ENCODE results near the gene KDM4B.
A peak's percentile ranks its signal among the peaks of the same experiment; 100 is the strongest.

Gene KDM4B

DNA sequence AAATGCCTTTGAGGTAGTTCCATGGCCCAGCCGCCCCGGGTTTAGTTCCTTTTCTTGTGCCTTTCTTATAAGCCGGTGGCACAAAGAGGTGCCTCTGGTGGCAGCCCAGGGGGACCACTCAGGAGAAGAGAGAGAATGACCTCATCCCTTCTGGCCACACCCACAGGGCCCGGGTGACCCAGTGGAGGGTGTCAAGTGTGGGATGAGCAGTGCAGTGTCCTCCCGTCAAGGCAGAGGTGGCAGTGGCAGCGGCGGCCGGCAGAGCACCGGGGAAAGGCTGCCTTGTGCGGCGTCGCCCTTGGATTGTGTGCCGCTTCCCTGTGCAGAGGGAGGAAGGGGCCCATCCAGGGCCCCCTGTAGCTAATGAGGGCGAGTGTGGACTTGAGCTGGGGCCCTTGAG lies 47.9 kb downstream of the KDM4B start:
- no peak for DNase-seq (ENCODE audit: low read depth)
- Histone ChIP-seq H3K9me3 (ENCODE audit: control insufficient read depth, low read length) (no peaks in the 10 kb centered on the region), H3K36me3 (ENCODE audit: control insufficient read depth, insufficient read depth, low read length, severe bottlenecking) (peaks cover 25% of the 10 kb centered on the region)

DNA sequence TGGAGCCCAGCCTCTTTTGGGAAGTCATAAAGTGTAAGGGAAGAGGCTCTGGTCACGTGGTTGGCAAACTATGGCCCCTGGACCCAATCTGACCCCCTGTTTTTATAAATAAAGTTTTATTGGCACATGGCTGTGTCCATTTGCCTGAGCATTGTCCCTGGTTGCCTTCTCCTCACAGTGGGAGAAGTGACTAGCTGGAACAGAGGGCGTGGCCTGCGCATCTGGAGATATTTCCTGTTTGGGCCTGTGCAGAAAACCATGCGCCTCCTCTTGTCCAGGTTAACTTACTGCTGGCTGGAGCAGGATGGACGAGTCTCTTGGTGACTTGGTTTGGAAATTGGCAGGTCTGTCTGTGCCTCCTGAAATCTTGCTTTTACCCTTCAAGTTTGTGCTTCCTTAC lies 48.3 kb downstream of the KDM4B start:
- Histone ChIP-seq H3K9me3 (ENCODE audit: control insufficient read depth, low read length) (no peaks in the 10 kb centered on the region), H3K27me3 (replicated peaks; ENCODE audit: control insufficient read depth, insufficient read depth, low read length) (no peaks in the 10 kb centered on the region), H3K4me3 (ENCODE audit: low read length) (no peak overlapping the region), H3K4me1 (ENCODE audit: control insufficient read depth, insufficient read depth, low read length) (peaks cover 6% of the 10 kb centered on the region), H3K36me3 (ENCODE audit: control insufficient read depth, insufficient read depth, low read length, severe bottlenecking) (peaks cover 29% of the 10 kb centered on the region), H3K9ac (ENCODE audit: low read length) (no peak overlapping the region)
- DNase-seq (ENCODE audit: low read depth): no peak

More for the DNA sequence above, 47.9 kb downstream of the KDM4B start:
- H3K4me3 ChIP-seq (ENCODE audit: low read length): no peak overlapping the region
- H3K27me3 ChIP-seq (replicated peaks; ENCODE audit: control insufficient read depth, insufficient read depth, low read length): no peaks in the 10 kb centered on the region
- peaks cover 6% of the 10 kb centered on the region for H3K4me1 ChIP-seq (ENCODE audit: control insufficient read depth, insufficient read depth, low read length)
- H3K9ac ChIP-seq (ENCODE audit: low read length): no peak overlapping the region

DNA sequence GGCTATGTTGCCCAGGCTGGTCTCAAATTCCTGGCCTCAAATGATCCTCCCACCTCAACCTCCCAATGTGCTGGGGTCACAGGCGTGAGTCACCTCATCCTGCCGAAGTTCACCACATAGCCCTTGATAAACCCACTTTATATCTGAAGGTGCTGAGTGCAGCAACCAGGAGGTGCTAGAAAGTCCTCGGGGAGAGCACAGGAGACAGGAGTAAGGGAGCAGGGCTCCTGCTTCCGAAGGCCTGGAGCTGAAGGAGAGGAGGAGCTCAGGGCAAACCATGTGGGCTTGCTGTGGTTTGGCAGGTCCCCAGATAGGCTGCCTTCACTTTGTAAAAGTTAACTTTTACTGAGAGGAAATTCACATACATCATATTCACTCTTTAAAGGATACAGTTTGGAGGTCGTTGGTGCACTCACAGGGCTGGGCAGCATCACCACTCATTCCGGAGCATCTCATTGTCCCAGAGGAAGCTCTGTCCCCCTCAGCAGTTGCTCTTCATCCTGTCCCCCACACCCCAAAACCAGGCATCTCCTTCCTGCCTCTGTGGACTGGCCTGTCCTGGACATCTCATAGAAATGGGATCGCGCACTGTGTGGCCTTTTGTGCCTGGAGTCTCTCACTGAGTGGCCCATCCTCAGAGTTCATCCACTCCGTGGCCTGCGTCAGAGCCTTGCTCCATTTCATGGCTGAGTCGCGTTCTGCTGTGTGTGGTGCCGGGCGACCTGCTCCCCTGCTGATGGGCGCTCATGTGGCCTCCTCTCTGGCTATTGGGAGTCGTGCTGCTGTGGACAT lies 49.5 kb downstream of the KDM4B start:
- Histone ChIP-seq H3K4me1 (ENCODE audit: control insufficient read depth, insufficient read depth, low read length) (peaks cover 11% of the 10 kb centered on the region), H3K9ac (ENCODE audit: low read length) (no peak overlapping the region), H3K4me3 (ENCODE audit: low read length) (no peak overlapping the region), H3K27me3 (replicated peaks; ENCODE audit: control insufficient read depth, insufficient read depth, low read length) (no peaks in the 10 kb centered on the region), H3K9me3 (ENCODE audit: control insufficient read depth, low read length) (no peaks in the 10 kb centered on the region), H3K36me3 (ENCODE audit: control insufficient read depth, insufficient read depth, low read length, severe bottlenecking) (peaks cover 30% of the 10 kb centered on the region)
- DNase-seq (ENCODE audit: low read depth): peak; percentile 63

DNA sequence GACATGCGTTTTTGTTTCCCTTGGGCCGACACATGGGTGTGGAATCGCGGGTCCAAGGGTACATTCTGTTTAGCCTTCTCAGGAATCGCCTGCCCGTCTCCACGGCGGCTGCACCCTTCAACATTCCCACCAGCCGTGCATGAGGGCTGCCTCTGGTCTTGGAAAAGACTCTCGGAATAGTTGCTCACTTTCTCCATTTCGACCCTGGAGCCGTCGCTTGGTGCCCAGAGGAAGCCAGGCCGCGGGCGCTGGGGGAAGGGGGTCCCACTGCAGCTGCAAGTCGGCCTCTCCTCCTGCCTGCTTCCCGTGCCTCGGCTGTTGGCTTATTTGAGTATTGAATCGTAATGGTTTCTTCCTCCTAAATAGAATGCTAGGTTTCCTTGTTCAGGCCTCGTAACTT lies 51.5 kb downstream of the KDM4B start:
- Histone ChIP-seq H3K27me3 (replicated peaks; ENCODE audit: control insufficient read depth, insufficient read depth, low read length) (no peaks in the 10 kb centered on the region), H3K36me3 (ENCODE audit: control insufficient read depth, insufficient read depth, low read length, severe bottlenecking) (peaks cover 30% of the 10 kb centered on the region), H3K4me3 (ENCODE audit: low read length) (no peak overlapping the region), H3K9ac (ENCODE audit: low read length) (no peak overlapping the region), H3K9me3 (ENCODE audit: control insufficient read depth, low read length) (no peaks in the 10 kb centered on the region), H3K4me1 (ENCODE audit: control insufficient read depth, insufficient read depth, low read length) (peaks cover 13% of the 10 kb centered on the region)
- DNase-seq (ENCODE audit: low read depth): no peak

DNA sequence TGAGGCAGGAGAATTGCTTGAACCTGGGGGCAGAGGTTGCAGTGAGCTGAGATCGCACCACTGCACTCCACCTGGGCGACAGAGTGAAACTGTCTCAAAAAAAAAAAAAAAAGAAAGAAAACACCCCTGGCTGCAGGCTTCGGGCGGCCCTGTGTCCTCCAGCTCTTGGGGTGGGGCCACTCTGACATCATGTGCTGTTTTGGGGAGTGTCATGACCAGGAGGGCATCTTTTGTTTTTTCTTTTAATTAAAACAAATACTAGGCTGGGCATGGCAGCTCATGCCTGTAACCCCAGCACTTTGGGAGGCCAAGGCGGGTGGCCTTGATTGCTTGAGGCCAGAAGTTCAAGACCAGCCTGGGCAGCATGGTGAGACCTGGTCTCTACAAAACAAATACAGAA lies 52.1 kb downstream of the KDM4B start:
- no peak overlapping the region for H3K9ac ChIP-seq (ENCODE audit: low read length)
- H3K4me1 ChIP-seq (ENCODE audit: control insufficient read depth, insufficient read depth, low read length): peaks cover 13% of the 10 kb centered on the region
- peaks cover 30% of the 10 kb centered on the region for H3K36me3 ChIP-seq (ENCODE audit: control insufficient read depth, insufficient read depth, low read length, severe bottlenecking)
- no peaks in the 10 kb centered on the region for H3K27me3 ChIP-seq (replicated peaks; ENCODE audit: control insufficient read depth, insufficient read depth, low read length)
- DNase-seq (ENCODE audit: low read depth): no peak
- no peak overlapping the region for H3K4me3 ChIP-seq (ENCODE audit: low read length)
- H3K9me3 ChIP-seq (ENCODE audit: control insufficient read depth, low read length): no peaks in the 10 kb centered on the region

DNA sequence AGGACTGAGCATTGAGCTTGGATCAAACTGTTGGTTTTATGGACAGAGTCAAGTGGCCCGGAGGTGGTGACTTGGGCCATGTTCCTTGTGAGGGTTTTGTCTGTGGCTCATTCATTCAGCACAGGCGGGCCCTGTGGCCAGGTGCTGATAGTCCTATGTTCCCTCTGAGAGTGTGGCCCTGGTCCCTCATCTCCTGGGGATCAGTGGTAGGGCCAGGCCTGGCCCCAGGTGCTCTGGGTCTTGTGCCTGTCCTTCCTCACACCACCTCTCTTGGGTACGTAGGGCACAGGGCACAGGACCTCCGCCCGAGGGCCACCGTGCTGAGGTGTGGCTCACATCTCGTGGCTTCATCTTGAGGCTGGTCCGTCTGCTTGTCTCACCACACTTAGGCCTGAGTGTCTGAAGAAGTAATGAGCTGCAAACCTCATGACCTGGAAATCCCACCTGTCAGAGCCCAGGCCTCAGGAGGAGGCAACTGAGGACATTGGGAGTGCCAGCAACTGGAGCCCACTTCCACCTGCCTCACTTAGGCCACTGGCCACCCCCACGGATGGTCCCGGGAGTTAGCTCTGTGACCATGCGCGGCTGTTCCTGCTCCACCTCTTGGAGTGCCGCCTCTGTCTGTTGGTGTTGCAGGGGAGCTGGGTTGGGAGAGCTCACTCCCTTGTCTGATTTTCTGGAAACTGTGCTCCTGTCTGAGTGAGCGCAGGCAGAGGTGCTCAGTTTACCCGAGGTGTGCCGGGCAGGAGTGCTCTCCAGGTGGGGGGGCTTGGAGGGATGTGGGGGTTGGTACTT lies 53.4 kb downstream of the KDM4B start:
- Histone ChIP-seq H3K9ac (ENCODE audit: low read length) (no peak overlapping the region), H3K27me3 (replicated peaks; ENCODE audit: control insufficient read depth, insufficient read depth, low read length) (no peaks in the 10 kb centered on the region), H3K4me3 (ENCODE audit: low read length) (no peak overlapping the region), H3K36me3 (ENCODE audit: control insufficient read depth, insufficient read depth, low read length, severe bottlenecking) (peaks cover 18% of the 10 kb centered on the region), H3K9me3 (ENCODE audit: control insufficient read depth, low read length) (no peaks in the 10 kb centered on the region), H3K4me1 (ENCODE audit: control insufficient read depth, insufficient read depth, low read length) (peaks cover 18% of the 10 kb centered on the region)
- DNase-seq (ENCODE audit: low read depth): no peak

DNA sequence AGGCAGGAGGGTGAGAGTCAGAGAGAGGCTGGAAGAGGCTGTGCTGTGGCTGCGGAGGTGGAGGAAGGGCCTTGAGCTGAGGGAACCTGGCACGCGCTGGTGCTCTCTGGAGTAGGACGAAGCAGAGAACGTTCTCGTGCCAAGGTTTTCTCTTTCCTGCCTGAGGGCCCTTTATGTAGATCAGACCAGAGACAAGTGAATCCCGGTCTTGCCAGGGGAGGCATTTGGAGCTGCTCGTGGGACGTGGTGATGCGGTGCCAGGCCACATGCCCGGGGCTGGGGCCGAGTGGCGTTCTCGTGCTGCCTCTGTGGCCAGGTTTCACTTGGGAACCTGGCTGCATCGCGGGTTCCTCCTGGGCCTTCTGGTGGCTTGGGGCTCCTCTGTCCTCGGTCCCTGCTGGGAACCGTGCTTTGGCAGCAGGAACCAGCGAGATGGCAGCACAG lies 54.2 kb downstream of the KDM4B start:
- peaks cover 18% of the 10 kb centered on the region for H3K4me1 ChIP-seq (ENCODE audit: control insufficient read depth, insufficient read depth, low read length)
- DNase-seq (ENCODE audit: low read depth): no peak
- no peak overlapping the region for H3K9ac ChIP-seq (ENCODE audit: low read length)
- no peaks in the 10 kb centered on the region for H3K9me3 ChIP-seq (ENCODE audit: control insufficient read depth, low read length)
- H3K4me3 ChIP-seq (ENCODE audit: low read length): no peak overlapping the region
- H3K27me3 ChIP-seq (replicated peaks; ENCODE audit: control insufficient read depth, insufficient read depth, low read length): no peaks in the 10 kb centered on the region
- H3K36me3 ChIP-seq (ENCODE audit: control insufficient read depth, insufficient read depth, low read length, severe bottlenecking): peaks cover 16% of the 10 kb centered on the region

DNA sequence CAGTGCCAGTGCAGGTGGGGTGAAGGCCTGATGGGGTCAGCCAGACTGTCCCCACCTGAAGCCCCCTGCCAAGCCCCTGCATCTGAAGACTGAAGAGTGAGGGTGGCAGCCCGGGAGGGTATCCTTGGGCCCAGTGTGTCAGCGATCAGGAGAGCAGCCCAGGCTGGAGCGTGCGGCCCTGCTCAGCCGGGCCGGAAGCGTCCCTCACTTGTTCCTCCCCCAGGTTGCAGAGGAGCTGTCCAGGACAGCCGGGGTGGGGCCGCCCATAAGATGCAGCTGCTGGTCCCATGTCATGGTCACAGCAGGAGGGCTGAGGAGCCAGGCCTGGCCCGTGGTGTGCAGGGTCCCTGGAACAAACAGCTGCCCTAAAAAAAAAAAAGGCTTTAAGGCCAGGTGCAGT lies 55.4 kb downstream of the KDM4B start:
- Histone ChIP-seq H3K27me3 (replicated peaks; ENCODE audit: control insufficient read depth, insufficient read depth, low read length) (no peaks in the 10 kb centered on the region), H3K9me3 (ENCODE audit: control insufficient read depth, low read length) (no peaks in the 10 kb centered on the region), H3K36me3 (ENCODE audit: control insufficient read depth, insufficient read depth, low read length, severe bottlenecking) (peaks cover 9% of the 10 kb centered on the region), H3K4me1 (ENCODE audit: control insufficient read depth, insufficient read depth, low read length) (peaks cover 14% of the 10 kb centered on the region), H3K4me3 (ENCODE audit: low read length) (no peak overlapping the region), H3K9ac (ENCODE audit: low read length) (no peak overlapping the region)
- DNase-seq (ENCODE audit: low read depth): no peak

DNA sequence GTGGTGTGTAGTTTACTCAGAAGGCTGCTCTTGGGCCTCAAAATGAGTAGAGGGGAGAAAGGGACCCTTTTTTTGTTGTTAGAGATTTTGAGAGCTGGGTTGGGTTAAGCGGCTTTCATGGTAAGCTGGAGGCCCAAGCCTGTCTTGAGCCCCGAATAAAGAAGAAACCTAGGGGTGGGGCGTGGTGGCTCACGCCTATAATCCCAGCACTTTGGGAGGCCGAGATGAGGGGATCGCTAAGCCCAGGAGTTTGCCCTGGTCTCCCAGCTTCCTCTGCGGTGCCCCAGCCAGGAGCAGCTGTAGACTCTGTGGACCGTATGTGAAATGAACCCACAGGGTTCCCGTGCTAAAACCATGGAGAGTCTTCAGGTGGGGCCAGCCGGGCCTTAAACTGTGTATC lies 56.1 kb downstream of the KDM4B start:
- H3K4me3 ChIP-seq (ENCODE audit: low read length): no peak overlapping the region
- H3K36me3 ChIP-seq (ENCODE audit: control insufficient read depth, insufficient read depth, low read length, severe bottlenecking): peaks cover 9% of the 10 kb centered on the region
- no peak overlapping the region for H3K9ac ChIP-seq (ENCODE audit: low read length)
- H3K4me1 ChIP-seq (ENCODE audit: control insufficient read depth, insufficient read depth, low read length): peaks cover 18% of the 10 kb centered on the region
- H3K9me3 ChIP-seq (ENCODE audit: control insufficient read depth, low read length): no peaks in the 10 kb centered on the region
- DNase-seq (ENCODE audit: low read depth): no peak
- no peaks in the 10 kb centered on the region for H3K27me3 ChIP-seq (replicated peaks; ENCODE audit: control insufficient read depth, insufficient read depth, low read length)

DNA sequence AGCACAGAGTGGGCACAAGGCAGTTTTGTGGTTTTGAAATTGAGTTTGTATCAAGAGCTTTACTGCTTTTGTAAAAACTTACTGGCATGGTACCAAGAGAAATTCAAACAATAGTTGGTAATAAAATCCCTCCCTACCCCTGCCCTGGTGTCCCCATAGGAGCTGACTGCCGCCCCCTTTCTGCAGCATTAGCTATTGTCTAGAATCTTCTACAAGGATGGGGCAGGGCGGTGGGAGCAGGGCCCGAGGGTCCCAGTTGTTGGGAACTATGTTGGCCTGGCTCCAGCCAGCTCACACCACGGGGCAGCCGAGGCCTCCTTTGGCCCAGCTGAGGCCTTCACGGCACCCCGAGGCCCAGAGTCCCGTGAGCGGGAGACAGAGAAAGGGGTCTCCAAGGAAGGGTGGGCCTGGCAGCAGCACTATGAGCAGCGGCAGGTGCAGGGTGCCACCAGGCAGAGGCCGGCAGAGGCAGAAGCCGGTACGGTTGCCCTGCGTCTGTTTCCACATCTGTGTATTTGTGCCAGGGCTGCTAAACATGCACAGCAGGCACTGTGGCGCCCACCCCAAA lies 57.9 kb downstream of the KDM4B start:
- Histone ChIP-seq H3K4me1 (ENCODE audit: control insufficient read depth, insufficient read depth, low read length) (peaks cover 23% of the 10 kb centered on the region), H3K36me3 (ENCODE audit: control insufficient read depth, insufficient read depth, low read length, severe bottlenecking) (peaks cover 5% of the 10 kb centered on the region)
- DNase-seq (ENCODE audit: low read depth): peak; percentile 25

DNA sequence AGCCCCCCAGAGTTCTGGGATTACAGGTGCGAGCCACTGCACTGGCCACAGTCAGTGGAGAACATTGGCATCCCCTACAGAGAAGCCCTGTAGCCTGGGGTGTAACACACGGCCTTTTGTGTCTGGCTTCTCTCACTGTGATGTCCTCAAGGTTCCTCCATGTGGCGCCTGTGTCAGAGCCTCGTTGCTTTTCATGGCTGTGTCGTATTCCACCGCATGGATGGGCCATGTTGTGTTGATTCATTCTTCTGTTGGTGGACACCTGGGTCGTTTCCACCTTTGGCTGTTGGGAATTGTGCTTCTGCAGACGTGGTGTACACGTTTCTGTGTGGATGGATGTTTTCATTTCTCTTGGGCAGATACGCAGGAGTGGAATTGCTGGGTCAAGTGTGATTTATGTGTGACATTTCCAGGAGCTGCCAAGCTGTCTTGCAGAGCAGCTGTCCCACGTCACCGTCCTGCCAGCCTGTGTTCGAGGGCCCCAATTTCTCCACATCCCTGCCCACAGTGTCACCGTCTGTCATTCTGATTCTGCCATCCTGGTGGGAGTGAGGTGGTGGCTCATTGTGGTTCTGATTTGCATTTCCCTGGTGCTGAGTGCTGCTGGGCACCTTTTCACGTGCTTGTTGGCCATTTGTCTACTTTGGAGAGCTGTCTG lies 59.4 kb downstream of the KDM4B start:
- H3K4me3 ChIP-seq (ENCODE audit: low read length): no peak overlapping the region
- no peaks in the 10 kb centered on the region for H3K27me3 ChIP-seq (replicated peaks; ENCODE audit: control insufficient read depth, insufficient read depth, low read length)
- H3K36me3 ChIP-seq (ENCODE audit: control insufficient read depth, insufficient read depth, low read length, severe bottlenecking): peaks cover 6% of the 10 kb centered on the region
- no peaks in the 10 kb centered on the region for H3K9me3 ChIP-seq (ENCODE audit: control insufficient read depth, low read length)
- no peak for DNase-seq (ENCODE audit: low read depth)
- H3K9ac ChIP-seq (ENCODE audit: low read length): no peak overlapping the region
- peaks cover 19% of the 10 kb centered on the region for H3K4me1 ChIP-seq (ENCODE audit: control insufficient read depth, insufficient read depth, low read length)

More for the DNA sequence above, 57.9 kb downstream of the KDM4B start:
- no peaks in the 10 kb centered on the region for H3K27me3 ChIP-seq (replicated peaks; ENCODE audit: control insufficient read depth, insufficient read depth, low read length)
- H3K9me3 ChIP-seq (ENCODE audit: control insufficient read depth, low read length): no peaks in the 10 kb centered on the region
- no peak overlapping the region for H3K4me3 ChIP-seq (ENCODE audit: low read length)
- H3K9ac ChIP-seq (ENCODE audit: low read length): no peak overlapping the region

Measured in adipocyte (in vitro differentiated cells).